Lower leg skin (tissue), 3 donors: Measurements from ENCODE around the gene NDUFS3.

Source experiments
- CTCF ChIP-seq, 3 donors: fragments of 450-650 bp; IDR thresholded peaks; one replicate each; pipeline ENCODE4 v1.5.1; 2016; ENCODE audit warnings: antibody characterized with exemption in 3 of 3, mild to moderate bottlenecking in 3 of 3, moderate library complexity in 2 of 3
- POLR2A ChIP-seq, 2 donors: fragments of 450-650 bp; IDR thresholded peaks; one replicate each; pipeline ENCODE4 v1.6.1; 2016 to 2017; ENCODE audit warnings: antibody characterized with exemption in 2 of 2, mild to moderate bottlenecking in 1 of 2, moderate library complexity in 1 of 2

DNA sequence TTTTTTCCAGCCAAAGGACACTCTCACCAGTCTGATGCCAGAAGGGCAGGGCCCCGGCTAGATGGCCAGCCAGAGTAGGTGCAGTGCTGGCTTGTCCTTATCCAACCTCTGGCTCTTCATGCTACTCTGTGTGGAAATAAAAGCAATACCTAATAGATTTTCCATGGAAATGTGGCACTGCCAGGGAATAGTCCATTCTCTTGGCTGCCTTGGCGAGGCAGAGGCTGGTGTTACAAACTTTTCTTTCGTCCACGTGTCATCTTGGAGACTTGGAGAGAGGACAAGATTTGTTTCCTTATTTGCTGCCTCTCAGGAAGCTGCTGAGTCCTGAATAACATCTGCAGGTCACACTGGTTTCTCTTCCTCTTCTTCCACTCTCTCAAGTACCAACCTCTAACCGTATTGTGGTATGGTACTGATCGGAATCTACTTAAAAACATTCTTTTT lies 32.5 kb downstream of the NDUFS3 start:
- no peak for TF ChIP-seq CTCF (IDR thresholded peaks at IDR 0.05)
- no peak for TF ChIP-seq POLR2A (IDR thresholded peaks at IDR 0.05)
